NCI-H82 treated with DMSO at 0.1 percent for 48 hours (cell line): Measurements from ENCODE around the gene SOWAHA.
"Not testable (repeated sequence)": the region's sequence is repeated elsewhere in the genome, so short reads cannot be mapped to it uniquely, and the experiment has no call there.

Source experiments
- DNase-seq: peaks from one replicate; lab custom pipeline; 2025; ENCODE audit not compliant: unreplicated experiment; lab: John Stamatoyannopoulos, UW

SOWAHA gene

DNA sequence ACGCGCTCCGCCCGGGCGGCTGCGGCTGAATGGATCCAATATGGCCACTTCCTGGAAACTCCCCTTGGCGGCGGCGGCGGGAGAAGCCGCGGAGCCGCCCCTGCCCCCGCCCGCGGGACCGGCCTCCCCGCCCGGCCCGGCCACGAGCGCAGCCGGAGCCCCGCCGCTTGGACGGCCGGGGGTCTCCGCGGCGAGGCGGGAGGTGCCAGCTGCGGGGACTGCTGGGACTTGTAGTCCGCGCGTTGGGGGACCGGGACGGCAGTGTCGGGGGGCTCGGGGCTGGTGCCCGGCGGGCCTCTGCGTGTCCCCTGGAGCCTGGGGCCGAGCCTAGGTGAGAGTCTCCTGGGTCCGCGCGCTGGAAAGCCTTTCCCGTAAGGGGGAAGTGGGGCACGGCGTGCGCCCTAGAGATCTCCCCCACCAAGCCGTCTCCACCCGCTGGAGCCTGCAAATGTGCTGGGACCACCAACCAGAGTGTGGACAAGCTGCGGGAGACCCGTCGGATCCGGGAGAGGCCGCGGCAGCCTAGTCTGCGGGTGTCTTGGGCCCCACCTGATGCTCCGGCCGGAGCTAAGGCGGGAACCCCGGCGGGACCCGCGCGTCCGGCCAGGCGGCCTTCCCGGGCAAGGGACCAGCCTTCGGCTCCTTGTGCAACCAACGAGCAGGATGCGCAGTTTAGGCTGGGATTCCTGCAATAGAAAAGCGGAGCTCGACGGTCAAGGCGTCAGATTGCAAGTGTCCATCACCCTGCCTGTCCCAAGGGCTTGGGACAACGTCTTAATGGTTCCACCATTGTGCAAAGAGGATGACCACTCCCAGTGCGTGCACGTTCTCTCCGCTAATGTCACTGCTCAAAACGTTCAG lies 35.7 kb upstream of the SOWAHA start, which contains the start of gene SEPTIN8:
Gene SEPTIN8 (minus strand): TSS at position 31 of the 861 bp plus-strand sequence. CDS start 102 bp downstream, outside the sequence.
- DNase-seq: no peak

DNA sequence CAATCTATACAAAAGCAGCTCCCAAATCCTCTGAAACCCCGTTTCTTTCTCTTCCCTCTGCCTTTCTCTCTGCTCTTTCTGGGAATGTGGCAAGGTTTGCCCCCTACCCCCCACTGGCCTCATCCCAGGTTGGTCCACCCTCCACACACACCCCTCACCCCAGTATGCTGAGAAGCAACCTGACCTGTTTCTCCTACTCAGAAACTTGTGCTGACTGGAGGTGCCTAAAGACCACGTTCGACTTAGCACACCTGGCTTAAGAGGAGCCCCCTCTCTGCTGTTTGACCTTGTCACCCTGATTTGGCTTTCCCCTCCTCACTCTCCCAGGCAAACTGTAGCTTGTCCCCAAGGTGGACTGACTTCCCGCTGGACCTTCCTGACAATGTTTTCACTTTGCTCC lies 35.0 kb upstream of the SOWAHA start:
- DNase-seq: no peak

DNA sequence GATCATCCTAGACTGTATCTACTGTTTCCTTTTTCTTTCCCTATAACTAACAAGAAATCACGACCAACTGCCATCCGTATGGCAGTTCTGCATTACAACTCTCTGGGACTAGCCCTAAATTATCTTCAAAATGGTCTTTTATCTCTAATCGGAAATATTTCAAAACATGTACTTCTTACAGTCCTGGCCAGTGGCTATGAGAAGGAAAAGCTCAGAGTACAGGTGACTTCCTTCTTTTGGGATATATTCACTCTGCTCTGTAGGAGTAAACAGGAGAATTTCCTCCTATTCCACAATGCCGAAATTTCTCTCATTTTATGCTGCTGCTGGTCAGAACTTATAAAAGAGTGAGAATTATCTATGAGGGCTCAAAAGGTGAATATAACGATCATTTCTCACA lies 34.2 kb upstream of the SOWAHA start:
- no peak for DNase-seq

DNA sequence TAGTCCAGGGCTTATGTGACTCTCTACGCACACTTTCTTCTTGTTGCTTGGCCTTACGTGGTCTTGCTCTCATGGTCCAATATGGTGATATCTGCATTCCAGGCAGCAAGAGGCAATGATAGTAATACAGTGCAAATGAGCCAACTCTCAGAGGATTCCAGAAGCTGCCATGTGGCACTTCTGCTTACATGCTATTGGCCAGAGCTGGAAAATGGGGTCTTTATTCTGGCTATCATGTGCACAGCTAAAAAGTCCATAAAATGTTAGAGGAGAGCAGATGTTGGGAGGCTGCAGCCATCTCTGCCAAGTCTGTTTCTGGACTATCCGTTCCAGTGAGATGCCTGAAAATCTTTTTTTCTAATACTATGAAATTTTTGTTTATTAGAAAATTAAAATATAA lies 33.1 kb upstream of the SOWAHA start:
- no peak for DNase-seq

DNA sequence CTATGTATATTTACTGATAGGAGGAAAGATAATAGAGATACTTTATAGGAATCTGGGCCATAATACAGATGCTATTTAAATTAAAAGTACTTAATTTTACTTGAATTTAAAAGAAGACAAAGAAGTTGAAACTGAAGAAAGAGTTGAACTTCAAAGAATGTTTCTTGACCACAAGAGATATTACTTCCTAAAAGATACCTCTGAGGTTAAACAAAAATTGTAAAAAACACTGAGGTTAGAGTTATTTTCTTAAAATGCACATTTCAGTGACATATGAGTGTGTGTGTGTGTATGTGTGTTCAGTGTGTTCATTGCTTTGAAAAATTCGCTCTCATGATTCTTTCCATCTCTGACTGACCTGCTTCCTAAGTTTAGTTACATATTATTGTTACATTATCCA lies 32.5 kb upstream of the SOWAHA start:
- no peak for DNase-seq

GRCh38 chr5:132781029-132781428 lies 32.1 kb upstream of the SOWAHA start:
- no peak for DNase-seq

DNA sequence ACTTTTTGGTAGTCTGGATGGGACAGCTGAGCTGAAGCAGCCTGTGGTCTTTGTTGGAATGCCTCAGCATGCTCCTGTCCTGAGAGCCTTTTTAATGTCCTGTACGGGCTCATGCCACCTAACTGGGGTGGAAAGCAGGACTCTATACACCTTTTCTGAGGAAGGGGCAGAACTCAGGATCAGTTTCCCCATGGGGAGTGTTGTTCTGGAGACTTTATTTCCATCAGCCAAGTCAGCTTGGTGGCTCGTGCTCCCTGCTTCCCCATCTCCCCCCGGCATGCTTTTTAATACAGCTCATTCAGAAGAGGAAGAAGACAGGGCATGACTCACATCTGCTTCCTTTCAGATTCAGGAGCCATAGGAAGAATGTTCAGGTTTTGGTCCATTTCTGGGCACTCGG lies 31.0 kb upstream of the SOWAHA start:
- DNase-seq: no peak

DNA sequence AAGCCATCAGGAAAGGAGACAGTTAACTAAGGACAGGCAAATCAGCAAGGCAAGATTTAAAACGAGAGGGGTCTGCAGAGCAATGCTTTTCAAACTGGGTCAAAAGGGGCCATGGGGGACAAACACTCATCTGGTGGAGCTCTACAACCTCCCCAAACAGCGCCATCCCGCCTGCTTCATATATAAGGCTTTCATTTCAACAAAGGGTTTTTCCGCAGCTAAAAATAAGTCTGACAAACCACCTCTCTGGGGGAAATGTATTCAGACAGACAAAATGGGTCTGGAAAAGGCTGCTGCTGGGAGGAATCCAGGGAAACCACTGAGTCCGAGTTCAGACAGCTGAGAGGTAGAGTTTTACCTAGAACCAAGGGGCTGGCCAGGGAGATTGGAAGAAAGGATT lies 27.7 kb upstream of the SOWAHA start:
- no peak for DNase-seq

DNA sequence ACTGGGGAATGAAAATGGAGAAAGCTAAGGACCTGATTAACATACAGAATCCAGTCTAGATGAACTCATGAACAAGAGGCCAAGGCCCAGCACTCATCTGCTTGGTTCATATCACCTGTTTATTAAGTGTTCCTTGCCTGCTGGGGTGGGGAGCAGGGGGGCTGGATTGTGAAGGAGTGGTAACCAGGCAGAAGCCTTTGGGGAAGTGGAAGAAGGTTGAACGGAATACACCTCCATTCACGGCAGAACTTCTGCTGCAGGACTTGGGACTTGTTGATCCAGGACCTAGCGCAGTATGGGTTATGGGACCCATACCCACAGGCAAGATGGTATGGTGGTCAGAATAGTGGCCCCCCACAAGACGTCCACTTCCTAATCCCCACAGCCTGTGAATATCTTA lies 27.2 kb upstream of the SOWAHA start:
- DNase-seq: no peak

GRCh38 chr5:132787076-132787475 lies 26.0 kb upstream of the SOWAHA start:
- DNase-seq: no peak

DNA sequence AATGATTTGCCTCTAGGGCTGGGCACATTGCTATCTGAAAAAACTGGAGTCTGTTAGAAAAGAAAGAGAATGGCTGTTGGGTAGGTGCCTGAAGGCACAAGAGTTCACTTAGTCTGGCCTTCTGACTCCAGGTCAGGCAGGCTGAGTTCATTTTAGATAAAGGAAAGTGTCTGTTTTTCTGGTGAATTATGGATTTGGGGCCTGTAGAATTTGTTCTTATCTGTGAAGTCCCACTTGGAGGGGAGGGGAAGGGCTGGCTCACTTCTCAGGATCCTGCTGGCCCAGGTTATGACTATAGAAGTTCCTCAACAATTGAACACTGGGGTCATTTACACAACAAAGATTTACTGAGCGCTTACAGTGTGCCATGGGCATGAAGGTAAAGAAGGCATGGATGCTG lies 24.6 kb upstream of the SOWAHA start:
- no peak for DNase-seq

DNA sequence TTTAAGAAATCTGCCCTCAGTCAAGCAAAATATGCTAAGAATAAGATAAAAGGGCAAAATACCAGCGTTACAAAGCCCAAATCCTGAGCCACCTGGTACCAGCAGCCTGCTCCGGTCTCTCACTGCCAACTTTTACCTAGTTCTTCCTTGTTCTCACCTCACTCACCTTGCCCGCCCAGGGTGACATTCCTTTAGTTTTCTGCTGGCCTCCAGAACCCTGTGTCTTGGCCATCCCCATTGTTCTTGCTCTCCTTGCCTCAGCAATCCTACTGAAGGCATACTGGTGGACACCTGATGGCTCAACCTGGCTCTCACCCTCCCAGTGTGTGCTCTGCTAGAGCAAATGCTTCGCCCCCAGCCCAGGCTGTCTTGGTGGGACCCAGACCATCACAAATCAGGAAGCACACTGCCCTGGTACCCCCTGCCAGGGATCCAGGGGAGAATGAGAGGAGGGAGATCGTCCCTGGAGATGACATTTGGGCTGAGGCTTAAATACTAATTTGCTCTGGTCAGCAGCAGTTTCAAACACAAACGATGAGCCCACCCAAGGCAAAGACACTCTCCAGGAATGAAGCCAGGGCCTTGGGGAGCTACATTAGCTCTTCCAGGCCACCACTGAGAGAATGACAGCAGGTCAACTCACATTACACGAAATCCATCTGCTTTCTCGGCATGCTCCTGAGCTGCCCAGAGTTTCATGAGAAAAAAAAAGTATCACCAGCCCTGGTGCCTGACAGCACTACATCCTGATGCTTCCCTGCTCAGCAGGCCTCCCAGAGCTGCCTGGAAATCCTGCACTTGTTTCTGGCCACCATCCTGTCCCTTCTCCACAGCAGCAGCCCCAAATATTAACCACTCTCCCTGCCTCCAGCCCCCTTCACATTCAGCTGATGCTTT lies 23.9 kb upstream of the SOWAHA start:
- no peak for DNase-seq

DNA sequence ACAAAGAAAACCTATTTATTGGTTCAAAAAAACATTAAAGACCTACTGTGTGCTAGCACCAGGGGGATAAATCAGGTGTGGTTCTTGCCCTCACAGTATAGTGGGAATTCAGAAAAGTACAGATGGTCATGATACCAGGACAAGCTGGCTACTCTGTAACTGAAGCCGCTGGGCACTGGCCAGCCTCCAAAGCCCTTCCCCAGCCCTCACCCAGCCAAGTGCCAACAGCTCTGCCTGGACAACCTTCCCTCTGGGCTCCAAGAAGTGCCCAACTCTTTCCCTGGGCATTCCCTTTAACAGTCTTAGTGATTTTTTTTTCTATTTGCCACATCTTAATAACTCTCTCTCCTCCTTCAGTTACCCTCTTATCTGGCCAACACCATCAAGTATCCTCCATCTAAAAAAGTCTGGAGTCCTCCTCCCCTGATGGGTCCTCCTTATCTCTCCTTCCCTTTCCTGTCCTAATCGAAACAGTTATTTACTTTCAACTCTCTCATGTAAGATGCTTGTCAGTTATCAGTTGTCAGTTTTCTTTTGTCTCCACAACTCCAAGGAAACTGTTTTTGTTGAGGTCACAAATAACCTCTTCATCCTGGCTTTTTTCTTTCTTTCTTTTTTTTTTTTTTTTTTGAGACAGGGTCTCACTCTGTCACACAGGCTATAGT lies 22.8 kb upstream of the SOWAHA start:
- DNase-seq: no peak

DNA sequence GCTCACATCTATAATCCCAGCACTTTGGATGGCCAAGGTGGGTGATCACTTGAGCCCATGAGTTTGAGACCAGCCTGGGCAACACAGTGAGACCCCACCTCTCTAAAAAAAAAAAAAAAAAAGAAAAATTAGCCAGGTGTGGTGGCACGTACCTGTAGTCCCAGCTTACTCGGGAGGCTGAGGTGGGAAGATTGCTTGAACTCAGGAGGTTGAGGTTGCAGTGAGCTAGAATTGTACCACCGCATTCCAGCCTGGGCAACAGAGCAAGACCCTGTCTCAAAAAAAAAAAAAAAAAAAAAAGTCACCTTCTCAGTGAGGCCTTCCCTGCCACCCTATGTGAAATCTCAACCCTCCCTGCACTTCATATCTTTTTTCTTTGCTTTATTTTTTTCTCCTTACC lies 22.1 kb upstream of the SOWAHA start:
- DNase-seq: no peak

DNA sequence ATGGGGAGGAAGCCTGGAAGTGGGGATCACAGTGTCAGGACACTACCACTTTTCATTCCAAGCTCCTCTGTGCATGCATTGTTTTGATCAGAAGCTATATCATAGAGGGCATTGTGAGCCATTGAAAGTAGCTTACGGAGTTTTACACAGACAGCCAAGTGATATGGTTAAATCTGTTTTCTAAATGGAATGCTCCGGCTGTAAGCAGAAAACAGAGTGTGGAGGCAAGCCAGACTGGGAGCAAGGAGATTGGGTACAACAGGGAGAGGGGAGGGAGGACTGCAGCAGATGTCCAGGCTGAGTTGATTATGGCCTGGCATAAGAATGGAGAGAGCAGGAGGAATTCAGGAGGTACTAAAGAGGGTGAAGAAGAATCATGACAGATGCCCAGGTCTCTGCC lies 15.5 kb upstream of the SOWAHA start:
- no peak for DNase-seq

GRCh38 chr5:132799392-132799791 lies 13.7 kb upstream of the SOWAHA start:
- DNase-seq: no peak

DNA sequence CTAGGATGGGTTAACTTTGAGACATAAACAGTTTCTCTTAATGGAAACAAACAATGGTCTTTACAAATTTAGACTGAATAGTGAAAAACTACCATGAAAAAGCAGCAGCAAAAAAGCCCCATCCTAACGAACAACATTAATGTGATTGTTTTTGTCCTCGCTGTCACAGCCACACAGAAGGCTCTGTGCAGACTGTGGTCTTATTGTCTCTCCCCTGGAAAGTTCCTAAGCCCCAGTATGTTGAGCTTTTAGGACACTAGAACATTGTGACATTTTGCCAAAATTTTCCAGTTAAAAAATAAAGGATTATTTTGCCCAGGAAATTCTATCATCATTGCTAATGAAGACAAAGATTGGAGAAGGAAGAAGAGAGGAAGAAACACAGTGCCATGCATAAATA lies 12.6 kb upstream of the SOWAHA start:
- DNase-seq: no peak

DNA sequence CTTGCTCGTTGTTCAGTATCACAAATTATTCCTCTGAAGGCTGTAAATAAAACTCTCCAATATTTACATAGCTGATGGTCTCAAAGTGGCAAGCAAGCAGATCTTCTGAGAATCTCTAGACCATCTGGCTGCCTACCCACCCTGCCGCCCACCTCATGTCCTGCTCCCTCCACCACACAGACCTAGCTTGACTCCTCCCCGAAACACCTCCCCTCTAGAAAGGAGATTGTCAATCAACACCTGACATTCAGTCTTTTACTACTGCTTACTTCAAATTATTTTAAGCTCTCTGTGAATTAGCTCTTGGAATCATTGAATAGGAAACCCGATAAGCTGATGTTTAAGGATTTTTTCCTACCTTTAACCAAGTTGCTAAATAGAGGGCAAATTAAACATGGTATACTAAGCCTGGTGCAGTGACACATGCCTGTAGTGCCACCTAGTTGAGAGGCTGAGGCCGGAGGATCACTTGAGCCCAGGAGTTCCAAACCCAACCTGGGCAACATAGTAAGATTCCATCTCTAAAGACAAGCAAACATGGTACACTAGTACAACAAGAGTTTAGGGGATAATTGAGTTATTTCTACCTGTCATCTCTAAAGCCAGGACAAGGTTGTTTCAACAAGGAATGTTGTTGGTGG lies 10.9 kb upstream of the SOWAHA start:
- DNase-seq: no peak

GRCh38 chr5:132802685-132803066 lies 10.4 kb upstream of the SOWAHA start:
- DNase-seq: not testable (repeated sequence)

GRCh38 chr5:132804219-132804618 lies 8.9 kb upstream of the SOWAHA start:
- DNase-seq: not testable (repeated sequence)

DNA sequence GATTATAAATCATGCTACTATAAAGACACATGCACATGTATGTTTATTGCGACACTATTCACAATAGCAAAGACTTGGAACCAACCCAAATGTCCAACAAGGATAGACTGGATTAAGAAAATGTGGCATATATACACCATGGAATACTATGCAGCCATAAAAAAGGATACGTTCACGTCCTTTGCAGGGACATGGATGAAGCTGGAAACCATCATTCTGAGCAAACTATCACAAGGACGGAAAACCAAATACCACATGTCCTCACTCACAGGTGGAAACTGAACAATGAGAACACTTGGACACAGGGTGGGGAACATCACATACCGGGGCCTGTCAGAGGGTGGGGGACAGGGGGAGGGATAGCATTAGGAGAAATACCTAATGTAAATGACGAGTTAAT lies 7.2 kb upstream of the SOWAHA start:
- DNase-seq: not testable (repeated sequence)
